ENCODE measurements around the gene TOX2. TPM values are rescaled to one million over a fixed set of nuclear protein-coding genes. Genes with fewer than 3 reads are reported as not detected.

The TOX2 gene
- total and polyA plus RNA-seq, 2 of the 8 experiments (the other 6 are each of a cell fraction or from before 2014, with no cell fraction given): 1.8 to 3.4 TPM

DNA sequence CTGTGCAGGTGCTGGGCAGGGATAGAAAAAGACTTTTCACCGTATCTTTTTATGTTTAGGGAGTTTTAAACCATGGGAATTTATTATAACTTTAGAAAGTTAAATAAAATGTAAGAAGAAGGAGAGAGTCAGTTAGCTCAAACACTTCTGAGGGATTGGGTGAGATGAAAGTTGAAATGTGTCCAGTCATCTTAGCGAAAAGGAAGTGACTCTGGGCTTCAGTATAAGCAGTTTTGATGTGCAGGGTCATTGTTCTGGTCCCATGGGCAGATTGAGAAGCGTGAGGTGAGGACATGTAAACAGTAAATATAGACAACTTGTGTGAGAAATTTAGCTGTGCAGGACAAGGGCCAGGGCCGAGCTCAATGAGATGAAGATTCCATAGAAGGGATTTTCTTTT is 66.9 kb downstream of the TOX2 start:
- H3K79me2 ChIP-seq (ENCODE audit: control insufficient read depth in 1 of 2, insufficient read depth in 2 of 2, low read length in 2 of 2): no peaks in the 10 kb centered on the region
- DNase-seq (ENCODE audit: low read depth in 1 of 2, low spot score in 2 of 2) (no peak), FAIRE-seq (no peak)
- H3K14ac ChIP-seq (ENCODE audit: insufficient read length): no peak overlapping the region
- H3K4me3 ChIP-seq (ENCODE audit: extremely low read depth in 1 of 4, insufficient read depth in 2 of 4, low read depth in 3 of 4, low read length in 4 of 4): no peak overlapping the region
- H4K20me1 ChIP-seq (replicated peaks in 1 of 2; ENCODE audit: control insufficient read depth in 1 of 2, insufficient read depth in 2 of 2, low read length in 2 of 2): no peaks in the 10 kb centered on the region
- H3K18ac ChIP-seq (ENCODE audit: extremely low read depth, low read length): no peak overlapping the region
- no peaks in the 10 kb centered on the region; the same call in 1 of the 2 replicates for H3K23me2 ChIP-seq (ENCODE audit: low read depth, low read length)
- no peak overlapping the region for H4K8ac ChIP-seq (ENCODE audit: extremely low read depth, insufficient read depth, low read length)
- no peak for TF ChIP-seq KDM5A (IDR thresholded peaks at IDR 0.05; ENCODE audit: low read length)
- no peak for TF ChIP-seq RBBP5 (IDR thresholded peaks at IDR 0.05; ENCODE audit: borderline replicate concordance, low read depth, low read length)
- TF ChIP-seq CHD2 (IDR thresholded peaks at IDR 0.05; ENCODE audit: low read length): no peak
- H2AFZ ChIP-seq (ENCODE audit: low read length): no peak overlapping the region
- ChIA-PET CTCF (ENCODE audit: partially characterized antibody) (interaction anchor here (0.6 to 5.1 kb wide), 9 partner anchors 10 to 215 kb away, joined by 3 to 32 read pairs (median 4); no protein-coding TSS in a partner anchor), POLR2A (ENCODE audit: partially characterized antibody) (no interaction called here)
- no peak overlapping the region for H3K9ac ChIP-seq (replicated peaks in 1 of 4; ENCODE audit: extremely low read depth in 1 of 4, low read depth in 3 of 4, low read length in 3 of 4)
- H3K4me2 ChIP-seq (ENCODE audit: insufficient read depth in 1 of 2, low read depth in 2 of 2, low read length in 2 of 2): no peak overlapping the region
- H2BK15ac ChIP-seq (ENCODE audit: low read length): no peak overlapping the region
- no peak overlapping the region for H4K91ac ChIP-seq (replicated peaks; ENCODE audit: insufficient read length, low read length)
- H3K23ac ChIP-seq (ENCODE audit: insufficient read length): no peak overlapping the region
- H3K79me1 ChIP-seq (ENCODE audit: low read depth, low read length): no peaks in the 10 kb centered on the region
- H2BK5ac ChIP-seq (ENCODE audit: low read depth, low read length): no peak overlapping the region
- 79% methylated on average over 4 of the region's 4 CpGs; no CpG with 5 or more reads in 1 of the 2 experiments for WGBS, 2 experiments (ENCODE audit: extremely low coverage in 1 of 2, insufficient coverage in 1 of 2, insufficient read length in 1 of 2, insufficient replicate concordance in 2 of 2, low coverage in 1 of 2, low lambda C conversion rate in 2 of 2, missing lambda C conversion rate in 1 of 2)
- H3K9me3 ChIP-seq (ENCODE audit: insufficient read depth in 2 of 2, low read depth in 1 of 2, low read length in 1 of 2): no peaks in the 10 kb centered on the region
- no peak overlapping the region for H3K56ac ChIP-seq (replicated peaks; ENCODE audit: insufficient read length, low read depth, low read length)
- no peak overlapping the region for H2BK120ac ChIP-seq (replicated peaks; ENCODE audit: low read depth, low read length)
- H2BK12ac ChIP-seq (ENCODE audit: low read depth, low read length): no peak overlapping the region
- no peak overlapping the region for H3K27ac ChIP-seq (ENCODE audit: low read depth, low read length)
- no peaks in the 10 kb centered on the region for H3K4me1 ChIP-seq (replicated peaks in 1 of 4; ENCODE audit: control insufficient read depth in 3 of 4, insufficient read depth in 4 of 4, low read length in 3 of 4)
- H2AK5ac ChIP-seq (ENCODE audit: low read depth, low read length): no peak overlapping the region
- no peak overlapping the region for H4K5ac ChIP-seq (ENCODE audit: insufficient read length, low read depth, low read length)
- H3K4ac ChIP-seq (replicated peaks; ENCODE audit: insufficient read length, low read depth, low read length): no peak overlapping the region
- H3K27me3 ChIP-seq (replicated peaks in 1 of 4; ENCODE audit: control insufficient read depth in 3 of 4, extremely low read depth in 1 of 4, insufficient read depth in 3 of 4, low read length in 3 of 4): no peaks in the 10 kb centered on the region
- H2BK20ac ChIP-seq (ENCODE audit: low read length): no peak overlapping the region
- H3K36me3 ChIP-seq (ENCODE audit: control insufficient read depth in 2 of 4, insufficient read depth in 4 of 4, low read length in 3 of 4): no peaks in the 10 kb centered on the region

Data from H1 (cell line).